GM19397 (cell line): ENCODE measurements around the gene RPS4Y1.

Source experiments
- ATAC-seq: cut with Tn5 transposase; IDR thresholded peaks from one replicate; pipeline ENCODE4 v1.9.1; 2021; ENCODE audit warnings: mild to moderate bottlenecking, moderate library complexity; ENCODE audit not compliant: unreplicated experiment

Gene RPS4Y1

GRCh38 chrY:2874211-2874610 is 32.8 kb downstream of the RPS4Y1 start:
- no peak for ATAC-seq

GRCh38 chrY:2883561-2883960 is 42.2 kb downstream of the RPS4Y1 start:
- no peak for ATAC-seq

GRCh38 chrY:2885880-2886279 is 44.5 kb downstream of the RPS4Y1 start:
- no peak for ATAC-seq

- ATAC-seq: no peak
These were observed 46.0 kb downstream of the RPS4Y1 start for GRCh38 chrY:2887386-2887785.

- ATAC-seq: peak; percentile 72
These were observed 46.6 kb downstream of the RPS4Y1 start for GRCh38 chrY:2887955-2888354.

GRCh38 chrY:2893471-2893870 is 52.1 kb downstream of the RPS4Y1 start:
- no peak for ATAC-seq

GRCh38 chrY:2896050-2896449 is 54.6 kb downstream of the RPS4Y1 start:
- no peak for ATAC-seq

GRCh38 chrY:2907356-2907755 is 66.0 kb downstream of the RPS4Y1 start:
- no peak for ATAC-seq

GRCh38 chrY:2913066-2913815 is 71.8 kb downstream of the RPS4Y1 start:
- no peak for ATAC-seq
